ENCODE data around the gene DNAJC6.

- no peak for TF ChIP-seq EZH2phosphoT487 (IDR thresholded peaks at IDR 0.05; ENCODE audit: insufficient read depth, low read depth)
- no peak for TF ChIP-seq EZH2 (IDR thresholded peaks at IDR 0.05; ENCODE audit: insufficient read depth, poor library complexity, severe bottlenecking)
Measured at GRCh38 chr1:65265296-65265650, 44.1 kb upstream of the DNAJC6 start.
